Vagina (tissue), 2 donors: Measurements from ENCODE around the gene ETS2.

Experiments used
- POLR2AphosphoS5 ChIP-seq, 2 donors: sonication (generic); formaldehyde crosslinking; IDR thresholded peaks; one replicate each; pipeline ENCODE4 v1.9.0; 2017; ENCODE audit warnings: antibody characterized with exemption in 2 of 2, mild to moderate bottlenecking in 2 of 2, low read depth in 1 of 2; ENCODE audit not compliant: insufficient read depth in 1 of 2
- TF ChIP-seq, protein P1 (sequence below), 3 experiments: fragments of 450-650 bp in 2 of 3; fragments of 200-600 bp in 1 of 3; sonication (generic) in 1 of 3; IDR thresholded peaks; one replicate each; pipeline ENCODE4 v1.5.1; 2017 to 2019; ENCODE audit warnings: antibody characterized with exemption in 3 of 3, mild to moderate bottlenecking in 2 of 3, moderate library complexity in 2 of 3

DNA sequence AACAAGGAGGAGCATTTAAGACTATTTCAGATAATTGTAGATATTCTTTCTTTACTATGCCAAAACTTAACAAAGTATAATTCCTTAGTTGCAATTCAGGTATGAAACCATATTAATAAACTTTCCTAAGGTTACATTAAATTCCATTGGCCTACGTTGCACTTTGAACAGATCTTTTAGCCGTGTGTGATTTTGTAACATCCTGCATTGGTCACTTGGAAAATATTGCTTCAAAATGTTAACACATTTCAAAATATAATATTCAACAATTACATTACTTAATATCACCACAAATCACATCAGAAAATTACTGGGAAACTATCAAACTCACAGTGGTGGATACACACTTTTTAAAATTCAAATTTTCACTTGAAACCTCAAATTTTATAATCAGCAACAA, 20.2 kb downstream of the ETS2 start:
- TF ChIP-seq, protein P1, sequence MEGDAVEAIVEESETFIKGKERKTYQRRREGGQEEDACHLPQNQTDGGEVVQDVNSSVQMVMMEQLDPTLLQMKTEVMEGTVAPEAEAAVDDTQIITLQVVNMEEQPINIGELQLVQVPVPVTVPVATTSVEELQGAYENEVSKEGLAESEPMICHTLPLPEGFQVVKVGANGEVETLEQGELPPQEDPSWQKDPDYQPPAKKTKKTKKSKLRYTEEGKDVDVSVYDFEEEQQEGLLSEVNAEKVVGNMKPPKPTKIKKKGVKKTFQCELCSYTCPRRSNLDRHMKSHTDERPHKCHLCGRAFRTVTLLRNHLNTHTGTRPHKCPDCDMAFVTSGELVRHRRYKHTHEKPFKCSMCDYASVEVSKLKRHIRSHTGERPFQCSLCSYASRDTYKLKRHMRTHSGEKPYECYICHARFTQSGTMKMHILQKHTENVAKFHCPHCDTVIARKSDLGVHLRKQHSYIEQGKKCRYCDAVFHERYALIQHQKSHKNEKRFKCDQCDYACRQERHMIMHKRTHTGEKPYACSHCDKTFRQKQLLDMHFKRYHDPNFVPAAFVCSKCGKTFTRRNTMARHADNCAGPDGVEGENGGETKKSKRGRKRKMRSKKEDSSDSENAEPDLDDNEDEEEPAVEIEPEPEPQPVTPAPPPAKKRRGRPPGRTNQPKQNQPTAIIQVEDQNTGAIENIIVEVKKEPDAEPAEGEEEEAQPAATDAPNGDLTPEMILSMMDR (IDR thresholded peaks at IDR 0.05): no peak
- no peak for TF ChIP-seq POLR2AphosphoS5 (IDR thresholded peaks at IDR 0.05; ENCODE audit: insufficient read depth in 1 of 2, low read depth in 1 of 2)
